ENCODE data around the gene SEMA3D.

SEMA3D gene

GRCh38 chr7:85160223-85160622 lies 26.6 kb downstream of the SEMA3D start:
- in situ Hi-C loops (cut with HindIII; ENCODE audit: low sequenced_read_pairs), result no loop called here
- DNase-seq (ENCODE audit: low read depth), result no peak
- no peak overlapping the region for H3K4me3 ChIP-seq (ENCODE audit: low read depth, low read length)
- no peak for TF ChIP-seq CTCF (IDR thresholded peaks at IDR 0.05; ENCODE audit: low read depth, low read length, missing control alignments)

GRCh38 chr7:85159003-85159402 lies 27.9 kb downstream of the SEMA3D start:
- no peak overlapping the region for H3K4me3 ChIP-seq (ENCODE audit: low read depth, low read length)
- in situ Hi-C loops (cut with HindIII; ENCODE audit: low sequenced_read_pairs), result no loop called here
- no peak for DNase-seq (ENCODE audit: low read depth)
- no peak for TF ChIP-seq CTCF (IDR thresholded peaks at IDR 0.05; ENCODE audit: low read depth, low read length, missing control alignments)

GRCh38 chr7:85156661-85157208 lies 30.1 kb downstream of the SEMA3D start:
- no peak for DNase-seq (ENCODE audit: low read depth)
- in situ Hi-C loops (cut with HindIII; ENCODE audit: low sequenced_read_pairs), result no loop called here
- no peak overlapping the region for H3K4me3 ChIP-seq (ENCODE audit: low read depth, low read length)
- TF ChIP-seq CTCF (IDR thresholded peaks at IDR 0.05; ENCODE audit: low read depth, low read length, missing control alignments), result no peak

- DNase-seq (ENCODE audit: low read depth), result no peak
- no peak for TF ChIP-seq CTCF (IDR thresholded peaks at IDR 0.05; ENCODE audit: low read depth, low read length, missing control alignments)
- in situ Hi-C loops (cut with HindIII; ENCODE audit: low sequenced_read_pairs), result no loop called here
- H3K4me3 ChIP-seq (ENCODE audit: low read depth, low read length), result no peak overlapping the region
These were observed 32.4 kb downstream of the SEMA3D start for GRCh38 chr7:85154282-85154937.

GRCh38 chr7:85153715-85154114 lies 33.1 kb downstream of the SEMA3D start:
- no peak overlapping the region for H3K4me3 ChIP-seq (ENCODE audit: low read depth, low read length)
- DNase-seq (ENCODE audit: low read depth), result no peak
- in situ Hi-C loops (cut with HindIII; ENCODE audit: low sequenced_read_pairs), result no loop called here
- TF ChIP-seq CTCF (IDR thresholded peaks at IDR 0.05; ENCODE audit: low read depth, low read length, missing control alignments), result no peak

GRCh38 chr7:85150624-85151023 lies 36.2 kb downstream of the SEMA3D start:
- in situ Hi-C loops (cut with HindIII; ENCODE audit: low sequenced_read_pairs), result no loop called here
- no peak for DNase-seq (ENCODE audit: low read depth)
- no peak for TF ChIP-seq CTCF (IDR thresholded peaks at IDR 0.05; ENCODE audit: low read depth, low read length, missing control alignments)
- H3K4me3 ChIP-seq (ENCODE audit: low read depth, low read length), result no peak overlapping the region

All from astrocyte of the cerebellum (primary cell).